B cell (primary cell): ENCODE results near the gene KIF9. TPM values are rescaled to one million over a fixed set of nuclear protein-coding genes. Genes with fewer than 3 reads are reported as not detected.

Source experiments
- ATAC-seq: fragments of 200-7000 bp; cut with Tn5 transposase; one replicate; pipeline ENCODE4 v1.10.0; 2021; ENCODE audit warnings: low read depth, mild to moderate bottlenecking, moderate number of reproducible peaks, moderate library complexity
- CTCF ChIA-PET: fragments of 350-600 bp; sonication (Branson Sonifier 250); formaldehyde crosslinking; loops from one replicate; lab custom pipeline; 2021; ENCODE audit warnings: antibody characterized with exemption, inconsistent platforms; lab: Charles Lee
- POLR2A ChIA-PET: fragments of 350-600 bp; sonication (Branson Sonifier 250); formaldehyde crosslinking; loops from one replicate; lab custom pipeline; 2021; ENCODE audit warnings: antibody characterized with exemption; lab: Charles Lee
- DNase-seq: peaks from one replicate; pipeline ENCODE4 v3.0.0; 2013
- H2AFZ ChIP-seq: 2 replicates; pipeline ENCODE4 v1.6.1; 2012; ENCODE audit warnings: mild to moderate bottlenecking, low read depth, low read length; ENCODE audit not compliant: insufficient read depth, poor library complexity, severe bottlenecking
- H3K27ac ChIP-seq, 2 donors: 1 replicate in 1 of 2; 2 replicates in 1 of 2; pipeline ENCODE4 v1.5.1; 2012 to 2013; ENCODE audit warnings: low read length in 2 of 2, mild to moderate bottlenecking in 2 of 2, moderate library complexity in 1 of 2
- H3K27me3 ChIP-seq, 4 experiments: fragments of 200-600 bp in 1 of 4; sonication (generic) in 1 of 4; replicated peaks in 1 of 4; 1 replicate in 2 of 4; 2 replicates in 2 of 4; pipeline versions ENCODE4 v1.6.1 to v1.7.0; 2013 to 2016; ENCODE audit warnings: low read length in 3 of 4, mild to moderate bottlenecking in 2 of 4, mixed read lengths in 1 of 4, moderate library complexity in 1 of 4; ENCODE audit not compliant: insufficient read depth in 4 of 4, control insufficient read depth in 3 of 4; ENCODE audit errors: control extremely low read depth in 1 of 4
- H3K36me3 ChIP-seq, 2 experiments: replicated peaks in 1 of 2; 1 replicate in 1 of 2; 2 replicates in 1 of 2; pipeline versions ENCODE4 v1.6.1 to v1.7.1; 2013; ENCODE audit warnings: low read length in 1 of 2; ENCODE audit not compliant: insufficient read depth in 2 of 2, control insufficient read depth in 1 of 2; ENCODE audit errors: control extremely low read depth in 1 of 2, extremely low read depth in 1 of 2
- H3K4me1 ChIP-seq, 2 donors: fragments of 200-600 bp in 1 of 2; sonication (generic) in 1 of 2; 1 replicate in 1 of 2; 2 replicates in 1 of 2; pipeline versions ENCODE4 v1.5.1 to v1.6.1; 2013 to 2017; ENCODE audit warnings: low read length in 2 of 2; ENCODE audit not compliant: control insufficient read depth in 2 of 2, insufficient read depth in 2 of 2
- H3K4me2 ChIP-seq: replicated peaks from 2 replicates; pipeline ENCODE3; 2012; ENCODE audit warnings: mild to moderate bottlenecking, low read depth, low read length; ENCODE audit not compliant: poor library complexity, severe bottlenecking
- H3K4me3 ChIP-seq, 5 experiments: fragments of 200-600 bp in 1 of 5; sonication (generic) in 1 of 5; 1 replicate in 3 of 5; 2 replicates in 2 of 5; pipeline versions ENCODE4 v1.5.1 to v1.7.0; 2011 to 2016; ENCODE audit warnings: low read length in 4 of 5, mild to moderate bottlenecking in 4 of 5, low read depth in 2 of 5, control low read depth in 1 of 5, moderate library complexity in 1 of 5; ENCODE audit not compliant: insufficient read depth in 1 of 5; ENCODE audit errors: control extremely low read depth in 1 of 5, extremely low read depth in 1 of 5
- H3K79me2 ChIP-seq: fragments of 200-600 bp; sonication (generic); one replicate; pipeline ENCODE4 v1.6.0; 2016; ENCODE audit warnings: low read length; ENCODE audit not compliant: control insufficient read depth, insufficient read depth
- H3K9ac ChIP-seq: fragments of 200-600 bp; sonication (generic); 2 replicates; pipeline ENCODE4 v1.6.1; 2017; ENCODE audit warnings: mild to moderate bottlenecking, low read length, moderate library complexity
- H3K9me3 ChIP-seq, 3 donors: one replicate each; pipeline versions ENCODE4 v1.6.1 to v1.7.1; 2013; ENCODE audit warnings: low read length in 2 of 3; ENCODE audit not compliant: control insufficient read depth in 2 of 3, insufficient read depth in 1 of 3; ENCODE audit errors: control extremely low read depth in 1 of 3
- H4K20me1 ChIP-seq: 2 replicates; pipeline ENCODE4 v1.6.0; 2012; ENCODE audit warnings: mild to moderate bottlenecking, low read length; ENCODE audit not compliant: insufficient read depth, control insufficient read depth, poor library complexity, severe bottlenecking
- H3K27ac Mint-ChIP-seq: one replicate; pipeline ENCODE4 v1.8.0; 2021; ENCODE audit warnings: mixed read lengths
- H3K27me3 Mint-ChIP-seq: one replicate; pipeline ENCODE4 v1.8.0; 2021; ENCODE audit warnings: mixed read lengths
- H3K4me1 Mint-ChIP-seq: one replicate; pipeline ENCODE4 v1.8.0; 2021; ENCODE audit warnings: mixed read lengths
- H3K4me3 Mint-ChIP-seq: one replicate; pipeline ENCODE4 v1.8.0; 2021; ENCODE audit warnings: mixed read lengths
- H3K9me3 Mint-ChIP-seq: one replicate; pipeline ENCODE4 v1.8.0; 2022; ENCODE audit warnings: mixed read lengths; ENCODE audit not compliant: insufficient read depth
- EZH2 ChIP-seq: IDR thresholded peaks from 2 replicates; pipeline ENCODE4 v1.6.1; 2012; ENCODE audit warnings: borderline replicate concordance, low read depth, mild to moderate bottlenecking, moderate library complexity, low read length; ENCODE audit not compliant: insufficient read depth, poor library complexity, severe bottlenecking
- WGBS: methylation state at CpG from one replicate; pipeline ENCODE4 v1.1.5; 2013; ENCODE audit warnings: missing lambda C conversion rate; ENCODE audit not compliant: insufficient coverage; 5-methylcytosine and 5-hydroxymethylcytosine counted together
- intact Hi-C: fragments of 100-400 bp; cut with micrococcal nuclease; formaldehyde crosslinking; loops from one replicate; pipeline ENCODE4 v1.10.0; 2022
- polyA plus RNA-seq: library from polyadenylated mRNA; depleted of rRNA; stranded (reverse); fragments of >200 nt; gene quantifications from 2 replicates; pipeline ENCODE4 v1.2.3, GENCODE V29; 2012
- total RNA-seq, 2 donors: library from RNA; stranded (reverse); fragments of 120-200 nt in 1 of 2; gene quantifications; 1 replicate in 1 of 2; 2 replicates in 1 of 2; pipeline versions ENCODE4 v1.2.3 to v1.2.4, GENCODE V29; 2013 to 2022
- TF ChIP-seq, protein P1 (sequence below): fragments of 200-600 bp; IDR thresholded peaks from one replicate; pipeline ENCODE4 v1.8.0; 2022; ENCODE audit warnings: antibody characterized with exemption, mild to moderate bottlenecking

KIF9 gene
- total and polyA plus RNA-seq, 2 donors (not counting 1 experiment from before 2014, with no cell fraction given) = 3.0 to 3.8 TPM

DNA sequence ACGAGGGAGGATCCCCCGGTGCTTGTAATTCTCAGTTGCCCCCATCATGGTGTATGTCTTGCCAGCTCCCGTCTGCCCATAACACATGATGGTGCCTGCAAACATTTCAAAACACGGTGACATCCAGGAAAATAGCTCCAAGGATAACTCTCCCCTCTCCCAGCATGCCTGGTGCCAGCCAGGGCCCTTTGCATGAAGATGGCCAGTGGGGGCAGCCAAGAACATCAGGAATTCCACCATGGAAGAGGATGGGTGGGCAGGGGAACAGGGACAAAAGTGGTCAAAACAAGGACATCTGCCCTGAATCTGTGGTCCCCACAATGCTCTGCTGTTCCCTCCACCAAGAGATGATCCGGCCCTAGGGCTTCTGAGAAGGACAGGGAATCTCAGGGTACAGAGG is 9.0 kb downstream of the KIF9 start:
- intact Hi-C loops = no loop called here
- H3K9me3 ChIP-seq = no peaks in the 10 kb centered on the region
- no peaks in the 10 kb centered on the region for H3K9me3 Mint-ChIP-seq
- H3K4me3 ChIP-seq = no peak overlapping the region
- no peaks in the 10 kb centered on the region for H3K36me3 ChIP-seq
- ATAC-seq (no peak), DNase-seq (no peak)
- no peak overlapping the region for H2AFZ ChIP-seq
- H3K27me3 Mint-ChIP-seq = no peaks in the 10 kb centered on the region
- POLR2A ChIA-PET = interaction anchor here (0.6 kb wide), 1 partner anchor 234 kb away, joined by 5 read pairs; no protein-coding TSS in a partner anchor
- no peak overlapping the region for H3K4me3 Mint-ChIP-seq
- no peaks in the 10 kb centered on the region for H3K4me1 Mint-ChIP-seq
- no peaks in the 10 kb centered on the region for H3K27me3 ChIP-seq
- H3K9ac ChIP-seq = no peak overlapping the region
- CTCF ChIA-PET = interaction anchor here (0.7 to 1.1 kb wide), 2 partner anchors 45 to 86 kb away, joined by 3 read pairs; no protein-coding TSS in a partner anchor
- WGBS = 96% methylated on average over 4 of the region's 5 CpGs
- H3K4me2 ChIP-seq = no peak overlapping the region
- H3K27ac ChIP-seq = no peak overlapping the region
- no peak overlapping the region for H3K27ac Mint-ChIP-seq
- no peaks in the 10 kb centered on the region for H3K79me2 ChIP-seq
- no peaks in the 10 kb centered on the region for H4K20me1 ChIP-seq
- H3K4me1 ChIP-seq = no peaks in the 10 kb centered on the region
- no peak for TF ChIP-seq EZH2
- TF ChIP-seq, protein P1, sequence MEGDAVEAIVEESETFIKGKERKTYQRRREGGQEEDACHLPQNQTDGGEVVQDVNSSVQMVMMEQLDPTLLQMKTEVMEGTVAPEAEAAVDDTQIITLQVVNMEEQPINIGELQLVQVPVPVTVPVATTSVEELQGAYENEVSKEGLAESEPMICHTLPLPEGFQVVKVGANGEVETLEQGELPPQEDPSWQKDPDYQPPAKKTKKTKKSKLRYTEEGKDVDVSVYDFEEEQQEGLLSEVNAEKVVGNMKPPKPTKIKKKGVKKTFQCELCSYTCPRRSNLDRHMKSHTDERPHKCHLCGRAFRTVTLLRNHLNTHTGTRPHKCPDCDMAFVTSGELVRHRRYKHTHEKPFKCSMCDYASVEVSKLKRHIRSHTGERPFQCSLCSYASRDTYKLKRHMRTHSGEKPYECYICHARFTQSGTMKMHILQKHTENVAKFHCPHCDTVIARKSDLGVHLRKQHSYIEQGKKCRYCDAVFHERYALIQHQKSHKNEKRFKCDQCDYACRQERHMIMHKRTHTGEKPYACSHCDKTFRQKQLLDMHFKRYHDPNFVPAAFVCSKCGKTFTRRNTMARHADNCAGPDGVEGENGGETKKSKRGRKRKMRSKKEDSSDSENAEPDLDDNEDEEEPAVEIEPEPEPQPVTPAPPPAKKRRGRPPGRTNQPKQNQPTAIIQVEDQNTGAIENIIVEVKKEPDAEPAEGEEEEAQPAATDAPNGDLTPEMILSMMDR = no peak

GRCh38 chr3:47270526-47270925 is 12.1 kb downstream of the KIF9 start:
- no peak for DNase-seq
- H3K9me3 ChIP-seq = no peaks in the 10 kb centered on the region
- no peaks in the 10 kb centered on the region for H3K36me3 ChIP-seq
- H2AFZ ChIP-seq = no peak overlapping the region
- WGBS = no CpG with 5 or more reads among the region's 4 CpGs
- H3K4me1 ChIP-seq = peaks cover 4 to 7% of the 10 kb centered on the region in 2 donors
- no peak overlapping the region for H3K4me2 ChIP-seq
- H3K27ac Mint-ChIP-seq = no peak overlapping the region
- no peak for ATAC-seq
- H3K27ac ChIP-seq = no peak overlapping the region
- H3K9ac ChIP-seq = no peak overlapping the region
- peaks cover 9% of the 10 kb centered on the region for H3K4me1 Mint-ChIP-seq
- ChIA-PET POLR2A (no interaction called here), CTCF (interaction anchor here (0.6 to 1.6 kb wide), 2 partner anchors 54 to 99 kb away, joined by 5 read pairs; no protein-coding TSS in a partner anchor)
- intact Hi-C loops = no loop called here
- no peaks in the 10 kb centered on the region for H4K20me1 ChIP-seq
- no peaks in the 10 kb centered on the region for H3K27me3 ChIP-seq
- H3K4me3 ChIP-seq = no peak overlapping the region
- H3K79me2 ChIP-seq = no peaks in the 10 kb centered on the region
- H3K4me3 Mint-ChIP-seq = no peak overlapping the region
- H3K9me3 Mint-ChIP-seq = no peaks in the 10 kb centered on the region
- TF ChIP-seq, protein P1 = no peak
- TF ChIP-seq EZH2 = no peak
- H3K27me3 Mint-ChIP-seq = no peaks in the 10 kb centered on the region
